ENCODE results near the gene HHIPL2. TPM values are rescaled to one million over a fixed set of nuclear protein-coding genes. Genes with fewer than 3 reads are reported as not detected.
A peak's percentile ranks its signal among the peaks of the same experiment; 100 is the strongest.

HHIPL2 gene
- 1.2 TPM in 1 of 2 replicates, not detected in the other for total RNA-seq

DNA sequence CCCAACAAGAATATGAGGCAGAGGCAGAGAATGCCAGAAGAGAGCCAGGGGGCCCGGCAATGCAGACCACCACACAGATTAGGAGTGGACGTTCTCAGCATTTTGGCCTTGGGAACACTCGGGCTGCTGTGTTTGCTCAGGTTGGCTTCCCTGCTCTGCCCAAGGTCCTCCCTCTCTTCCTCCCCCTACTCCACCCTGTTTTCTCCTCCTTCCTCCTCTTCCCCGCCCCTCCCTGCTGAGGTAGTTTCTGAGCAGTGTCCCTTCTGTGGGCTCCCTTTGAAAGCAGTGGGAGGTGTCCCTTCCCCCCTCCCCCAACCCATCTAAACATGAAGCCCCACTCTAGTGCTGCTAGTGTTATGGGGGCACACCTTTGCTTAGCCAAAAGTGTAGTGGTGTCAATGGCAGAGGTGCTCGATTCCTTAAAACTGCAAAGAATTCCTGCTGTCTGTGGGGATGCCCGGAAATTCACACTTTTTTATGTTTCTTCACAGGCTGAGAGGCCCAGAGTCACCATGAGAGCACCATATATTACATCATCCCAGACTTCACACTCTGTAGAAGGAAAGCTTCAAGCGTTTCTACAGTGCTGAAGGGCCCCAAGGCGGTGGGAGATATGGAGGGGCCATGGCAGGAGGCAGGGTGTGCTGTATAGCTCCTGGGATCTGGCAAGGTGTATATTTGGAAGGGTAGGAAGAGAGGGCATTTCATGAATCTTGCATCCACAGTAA is at the start of gene HHIPL2:
TSS of gene HHIPL2 (minus strand) at position 161 of the 728 bp plus-strand sequence. CDS start at position 101, 60 bp downstream.
- no peak for DNase-seq (ENCODE audit: low read depth)

DNA sequence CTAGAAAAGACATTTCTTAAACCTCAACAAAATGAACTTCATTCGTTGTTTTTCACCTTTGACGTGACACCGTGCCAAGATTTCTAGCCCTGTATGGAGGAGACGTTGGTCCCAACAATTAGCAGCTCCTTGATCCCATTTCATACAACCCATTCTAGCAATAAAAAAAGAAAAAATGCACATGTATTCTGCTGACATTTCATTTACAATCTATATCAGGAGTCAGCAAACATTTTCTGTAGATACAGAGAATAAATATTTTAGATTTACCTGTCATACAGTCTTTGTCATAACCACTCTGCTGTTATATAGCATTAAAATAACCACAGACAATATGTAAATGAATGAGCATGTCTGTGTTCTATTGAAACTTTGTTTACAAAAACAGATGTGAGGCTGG is 48.8 kb upstream of the HHIPL2 start:
- no peak for DNase-seq (ENCODE audit: low read depth)

DNA sequence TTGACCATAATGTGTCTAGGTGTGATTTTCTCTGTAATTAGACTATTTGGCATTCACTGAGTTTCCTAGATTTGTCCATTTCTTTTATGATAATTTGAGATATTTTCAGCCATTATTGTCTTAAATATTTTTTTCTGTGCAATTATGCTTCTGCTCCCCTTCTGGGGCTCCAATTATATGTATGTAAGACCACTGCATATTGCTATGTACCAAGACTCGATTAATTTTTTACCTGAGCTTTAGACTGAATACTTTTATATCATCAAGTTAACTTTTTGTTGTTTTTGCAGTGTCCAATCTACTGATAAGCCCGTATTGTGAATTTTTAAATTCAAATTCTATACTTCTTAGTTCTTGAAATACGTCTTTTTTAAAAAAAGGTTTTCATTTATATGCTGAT is 46.9 kb upstream of the HHIPL2 start:
- DNase-seq (ENCODE audit: low read depth), result no peak

DNA sequence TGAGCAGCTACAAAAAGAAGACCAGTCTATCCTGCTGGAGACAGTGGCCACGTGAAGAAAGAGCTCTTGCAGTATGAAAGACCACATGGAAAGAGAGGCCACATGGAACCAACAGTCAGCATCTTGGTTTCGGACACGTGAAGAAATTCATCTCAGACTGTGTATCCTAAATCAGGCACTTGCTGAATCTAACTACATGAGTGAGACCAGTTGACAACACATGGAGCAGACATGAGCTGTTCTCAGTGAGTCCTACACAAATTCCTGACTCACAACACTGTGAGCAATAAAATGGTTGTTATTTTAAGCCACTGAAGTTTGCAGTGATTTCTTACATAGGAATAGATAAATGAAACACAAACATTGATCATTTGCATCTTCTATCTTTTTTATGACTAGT is 44.3 kb upstream of the HHIPL2 start:
- DNase-seq (ENCODE audit: low read depth), result peak; percentile 34

DNA sequence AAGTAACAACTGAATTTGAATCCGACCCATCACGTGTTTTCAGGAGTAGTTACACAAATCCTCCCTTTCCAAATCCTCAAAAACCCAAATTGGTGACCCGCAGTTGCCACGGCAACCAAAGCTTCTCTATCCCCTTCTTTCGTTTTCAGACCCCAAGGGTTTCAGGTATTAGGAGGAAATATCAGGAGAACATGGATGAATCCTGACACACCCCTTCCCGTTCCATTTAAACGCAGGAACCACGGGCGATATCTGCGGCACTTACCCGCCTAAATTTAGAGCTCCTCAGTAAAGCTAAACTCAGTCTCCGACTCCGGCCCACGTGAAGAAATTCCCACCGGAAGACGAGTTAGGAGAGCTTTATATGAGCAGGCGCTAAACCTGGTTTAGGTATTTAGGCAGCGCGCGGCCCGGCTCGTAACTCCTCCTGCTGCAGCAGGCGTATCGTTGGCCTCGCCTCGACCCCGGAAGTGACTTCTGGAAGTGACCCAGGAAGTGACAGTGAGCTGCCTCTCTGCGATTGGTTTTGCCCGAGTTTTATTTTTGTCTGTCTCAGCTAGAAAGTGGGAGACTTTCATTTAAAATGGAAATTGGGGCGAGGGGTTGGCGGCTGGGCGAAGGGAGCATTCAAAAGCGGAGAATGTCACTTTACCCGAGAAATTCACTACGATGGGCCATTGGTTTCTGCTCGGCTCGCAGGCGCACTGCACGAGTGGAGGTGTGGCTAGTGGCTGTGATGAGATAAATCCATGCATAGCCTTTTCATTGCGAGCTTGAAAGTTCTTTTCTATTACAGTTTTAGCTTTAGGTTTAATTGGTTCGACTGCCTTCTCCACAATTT is 41.8 kb upstream of the HHIPL2 start, which contains the start of gene TAF1A:
TSS of gene TAF1A (minus strand) at position 472 of the 841 bp plus-strand sequence.
- peak; percentile 75 for DNase-seq (ENCODE audit: low read depth)

DNA sequence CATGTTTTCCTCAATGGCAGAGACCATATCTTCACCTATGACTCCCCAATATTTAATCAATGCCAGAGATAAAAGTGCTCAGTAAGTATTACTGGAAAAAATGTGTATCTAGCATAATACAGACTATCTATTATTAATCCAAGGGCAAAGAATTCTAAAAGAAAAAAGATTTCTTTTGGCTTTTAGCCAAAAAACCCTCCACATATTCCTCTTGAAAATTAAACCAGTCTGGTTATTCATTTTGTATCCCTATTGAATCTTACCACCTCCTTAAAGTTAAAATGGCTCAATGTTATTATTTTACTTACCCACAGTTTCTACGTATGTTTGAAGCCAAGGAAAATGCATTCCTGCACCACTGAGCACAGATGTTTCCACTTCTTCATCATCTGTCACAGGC is 40.2 kb upstream of the HHIPL2 start:
- no peak for DNase-seq (ENCODE audit: low read depth)

DNA sequence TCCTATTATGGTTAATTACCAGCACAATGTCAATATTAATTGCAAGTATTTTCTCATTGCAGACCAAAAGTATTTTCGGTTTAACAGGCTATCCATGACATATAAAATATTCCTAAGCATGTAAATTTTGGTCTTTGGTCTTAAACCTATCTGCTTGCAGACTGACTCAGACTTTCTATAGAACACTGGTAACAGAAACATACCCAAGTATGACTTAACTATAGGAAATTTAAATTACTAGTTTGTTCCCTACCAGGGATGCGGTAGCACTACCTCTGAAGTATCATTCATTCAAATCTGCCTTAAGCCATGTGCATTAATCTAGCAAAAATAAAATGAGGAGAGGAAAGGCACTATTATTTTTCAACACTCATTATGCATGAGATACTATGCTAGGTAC is 38.9 kb upstream of the HHIPL2 start:
- DNase-seq (ENCODE audit: low read depth), result no peak

DNA sequence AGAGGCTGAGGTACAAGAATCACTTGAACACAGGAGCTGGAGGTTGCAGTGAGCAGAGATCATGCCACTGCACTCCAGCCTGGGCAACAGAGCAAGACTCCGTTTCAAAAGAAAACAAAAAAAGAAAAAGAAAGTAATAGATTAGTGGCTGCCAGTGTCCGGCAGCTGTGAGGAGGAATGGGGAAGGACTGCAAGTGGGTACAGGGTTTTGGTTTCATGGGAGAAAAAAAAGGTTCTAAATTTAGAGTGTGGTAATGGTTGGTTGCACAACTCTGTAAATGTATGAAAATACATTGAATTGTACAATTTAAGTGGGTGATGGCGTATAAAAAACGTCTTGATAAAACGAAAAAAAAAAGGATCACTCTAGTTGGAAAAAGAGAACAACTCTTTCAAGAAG is 35.2 kb upstream of the HHIPL2 start:
- no peak for DNase-seq (ENCODE audit: low read depth)

DNA sequence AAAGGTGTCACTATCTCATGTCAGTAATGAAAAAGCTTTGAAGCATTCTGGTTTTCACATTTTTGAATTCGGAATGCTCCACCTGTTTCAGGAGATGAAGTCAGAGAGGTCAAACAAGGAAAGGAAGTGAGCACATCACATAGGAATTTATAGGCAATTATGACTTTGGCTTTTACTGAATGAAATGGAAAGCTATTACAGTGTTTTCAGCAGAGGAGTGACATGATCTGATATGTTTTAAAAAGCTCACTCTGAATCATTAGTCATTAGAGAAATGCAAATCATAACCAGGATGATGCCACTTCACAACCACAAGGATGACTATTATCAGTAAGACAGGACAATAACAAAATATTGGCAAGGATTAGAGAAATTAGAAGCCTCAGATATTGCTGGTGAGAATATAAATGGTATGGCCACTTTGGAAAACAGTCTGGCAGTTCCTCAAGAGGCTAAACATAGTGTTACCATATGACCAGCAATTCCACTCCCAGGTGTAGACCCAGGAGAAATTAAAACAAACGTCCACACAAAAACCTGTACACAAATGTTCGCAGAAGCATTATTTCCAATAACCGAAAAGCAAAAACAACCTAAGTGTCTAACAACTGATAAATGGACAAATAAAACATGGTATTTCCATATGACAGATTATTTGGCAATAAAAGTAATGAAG is 34.3 kb upstream of the HHIPL2 start:
- peak; percentile 63 for DNase-seq (ENCODE audit: low read depth)

DNA sequence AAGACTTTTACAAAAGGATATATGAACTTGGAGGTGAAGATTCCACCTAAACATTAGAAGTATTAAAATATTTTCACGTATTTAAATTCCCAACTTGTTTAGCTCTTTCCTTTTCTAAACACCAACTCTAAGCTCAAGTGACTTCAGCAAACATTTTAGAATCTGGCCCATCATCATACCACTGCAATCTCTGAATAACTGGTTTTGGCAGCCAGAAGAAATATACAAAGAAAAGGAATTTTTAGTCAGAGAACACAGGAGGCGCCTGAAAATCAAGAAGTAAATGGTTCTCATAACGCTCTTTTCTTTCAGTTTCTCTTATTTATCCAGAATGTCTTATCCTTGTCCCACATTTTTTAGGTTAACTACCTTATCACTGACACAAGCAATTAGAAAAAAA is 31.4 kb upstream of the HHIPL2 start:
- no peak for DNase-seq (ENCODE audit: low read depth)

DNA sequence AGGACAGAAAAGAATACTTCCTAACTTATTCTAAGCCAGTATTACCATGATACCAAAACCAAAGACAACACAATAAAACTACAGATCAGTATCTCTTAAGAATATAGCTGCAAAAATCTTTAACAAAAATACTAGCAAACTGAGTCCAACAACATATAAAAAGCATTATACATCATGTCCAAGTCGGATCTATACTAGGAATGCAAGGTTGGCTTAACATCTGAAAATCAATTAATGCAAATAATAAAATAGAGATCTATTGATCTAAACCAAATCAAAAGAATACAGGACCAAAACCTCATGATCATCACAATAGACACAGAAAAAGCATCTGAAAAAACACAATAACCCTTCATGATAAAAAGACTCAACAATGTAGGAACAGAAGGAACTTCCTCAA is 22.9 kb upstream of the HHIPL2 start:
- DNase-seq (ENCODE audit: low read depth), result no peak

DNA sequence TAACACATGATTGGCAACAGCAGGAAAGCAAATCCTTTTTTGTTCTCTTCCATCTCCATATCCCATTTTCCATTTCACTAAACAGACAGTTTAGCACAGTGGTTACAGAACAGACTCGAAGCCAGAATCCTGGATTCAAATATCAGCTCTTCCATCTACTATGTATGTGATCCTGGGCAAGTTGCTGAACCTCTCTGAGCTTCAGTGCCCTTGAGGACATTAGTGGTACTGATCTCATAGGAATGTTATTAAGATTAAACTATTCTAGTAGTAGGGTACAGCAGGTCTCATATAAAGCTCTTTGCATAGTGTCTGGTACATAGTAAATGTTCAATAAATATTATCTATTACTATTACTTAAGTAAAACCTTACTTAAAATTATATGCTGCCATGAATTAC is 13.8 kb upstream of the HHIPL2 start:
- DNase-seq (ENCODE audit: low read depth), result no peak

DNA sequence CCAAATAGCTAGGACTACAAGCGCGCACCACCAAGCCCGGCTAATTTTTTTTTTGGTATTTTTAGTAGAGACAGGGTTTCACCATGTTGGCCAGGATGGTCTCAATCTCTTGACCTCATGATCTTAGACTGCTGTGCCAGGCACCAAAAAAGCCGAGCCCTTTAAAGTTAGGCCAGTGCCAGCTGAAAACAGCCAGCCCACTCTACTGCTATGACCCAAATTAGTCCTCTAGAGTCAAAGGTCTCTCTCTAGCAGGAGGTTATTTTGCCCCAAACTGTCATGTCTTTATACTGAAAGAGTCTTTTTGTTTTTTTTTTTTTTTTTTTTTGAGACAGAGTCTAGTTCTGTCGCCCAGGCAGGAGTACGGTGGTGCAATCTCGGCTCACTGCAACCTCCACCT is 9.7 kb upstream of the HHIPL2 start:
- DNase-seq (ENCODE audit: low read depth), result no peak

DNA sequence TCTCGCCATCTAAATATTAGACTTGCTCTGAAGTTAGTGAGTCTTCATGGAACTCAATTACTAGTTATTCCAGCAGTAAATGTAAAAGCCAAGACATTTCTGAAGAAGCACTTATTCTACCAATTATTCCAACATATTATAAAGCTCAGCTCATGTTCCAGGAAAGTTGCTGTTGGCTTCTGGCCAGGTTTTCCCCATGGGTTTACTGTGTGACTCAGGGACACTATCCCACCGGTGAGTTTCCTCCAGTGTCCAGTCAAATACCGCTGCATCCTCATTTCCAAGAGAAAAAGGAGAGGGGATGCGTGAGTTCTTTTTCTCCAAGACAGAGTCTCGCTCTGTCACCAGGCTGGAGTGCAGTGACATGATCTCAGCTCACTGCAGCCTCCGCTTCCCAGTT is 9.2 kb upstream of the HHIPL2 start:
- DNase-seq (ENCODE audit: low read depth), result no peak

DNA sequence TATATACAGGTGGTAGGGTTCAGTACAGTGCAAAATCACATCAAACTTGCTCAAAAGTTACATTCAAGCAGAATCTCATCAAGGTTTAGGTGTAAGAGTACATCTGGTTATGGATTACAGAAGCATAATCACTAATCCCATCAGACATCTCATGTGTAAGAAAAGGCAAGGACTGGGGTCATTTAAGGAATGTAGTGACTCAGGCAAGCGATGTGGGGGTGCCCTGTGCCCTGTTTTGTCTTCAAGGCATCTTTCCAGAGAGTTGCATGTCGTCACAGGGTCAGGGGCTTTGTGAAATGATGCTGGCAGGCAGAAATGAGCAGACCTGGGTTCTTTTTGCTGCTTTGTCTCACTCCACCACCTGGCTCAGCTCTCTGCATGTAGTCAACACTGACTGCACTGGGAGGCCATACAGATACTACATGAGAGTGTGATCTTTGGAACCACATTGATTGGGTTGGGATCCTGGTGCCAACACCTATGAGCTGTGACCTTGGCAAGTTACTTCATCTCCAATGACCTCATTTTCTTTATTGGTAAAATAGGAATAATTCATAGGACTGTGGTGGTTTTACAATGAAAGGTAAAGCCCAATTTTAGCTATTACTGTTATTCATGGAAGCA is 8.2 kb upstream of the HHIPL2 start:
- DNase-seq (ENCODE audit: low read depth), result peak; percentile 18

DNA sequence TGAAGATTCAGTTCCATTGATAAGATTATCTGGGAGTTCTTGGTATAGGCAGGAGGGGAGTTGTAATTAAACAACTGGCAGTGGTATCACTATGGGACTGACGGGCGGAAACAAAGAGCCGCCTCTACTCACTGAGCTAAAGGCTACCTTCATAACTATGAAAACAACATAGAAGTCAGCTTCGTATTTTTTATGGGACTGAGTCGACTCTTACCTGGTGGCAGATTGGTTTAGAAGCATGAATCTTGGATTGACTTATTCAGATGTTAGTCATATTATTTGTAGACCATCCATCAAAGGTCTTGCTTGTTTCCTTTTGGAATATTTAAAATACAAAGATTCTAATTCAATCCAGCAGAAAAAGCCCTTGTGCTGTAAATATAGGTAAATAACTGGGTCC is 6.3 kb upstream of the HHIPL2 start:
- DNase-seq (ENCODE audit: low read depth), result no peak

DNA sequence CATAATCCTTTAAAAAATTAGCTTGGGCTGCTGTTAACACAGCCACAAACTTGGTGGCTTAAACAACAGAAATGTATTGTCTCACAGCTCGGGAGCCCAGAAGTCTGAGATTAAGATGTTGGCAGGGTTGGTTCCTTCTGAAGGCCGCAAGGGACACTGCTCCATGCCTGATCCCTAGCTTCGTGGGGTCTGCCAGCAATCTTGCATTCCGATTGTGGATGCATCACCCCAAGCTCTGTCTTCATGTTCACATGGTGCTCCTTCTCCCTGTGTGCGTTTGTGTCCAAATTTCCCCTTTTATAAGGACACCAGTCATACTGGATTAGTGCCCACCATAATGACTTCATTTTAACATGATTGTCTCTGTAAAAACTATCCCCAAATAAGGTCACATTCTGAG is 5.0 kb upstream of the HHIPL2 start:
- no peak for DNase-seq (ENCODE audit: low read depth)

DNA sequence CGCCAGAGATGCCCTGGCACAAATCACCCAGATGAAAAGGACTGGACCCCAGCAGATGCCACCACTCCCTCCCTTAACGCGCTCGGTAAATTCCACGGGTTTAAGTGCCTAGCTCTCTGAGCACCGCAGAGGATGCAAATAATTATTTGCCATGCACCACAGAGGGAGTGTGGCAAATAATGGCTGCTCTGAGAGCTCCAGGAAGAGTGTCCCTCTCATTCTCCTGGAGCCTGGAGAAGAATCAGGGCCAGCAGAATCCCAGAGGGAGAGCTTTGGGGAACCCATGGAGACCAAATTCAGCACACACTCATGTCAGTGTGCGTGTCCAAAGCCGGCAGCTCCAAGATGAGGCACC is 667 bp downstream of the HHIPL2 start:
- DNase-seq (ENCODE audit: low read depth), result no peak

DNA sequence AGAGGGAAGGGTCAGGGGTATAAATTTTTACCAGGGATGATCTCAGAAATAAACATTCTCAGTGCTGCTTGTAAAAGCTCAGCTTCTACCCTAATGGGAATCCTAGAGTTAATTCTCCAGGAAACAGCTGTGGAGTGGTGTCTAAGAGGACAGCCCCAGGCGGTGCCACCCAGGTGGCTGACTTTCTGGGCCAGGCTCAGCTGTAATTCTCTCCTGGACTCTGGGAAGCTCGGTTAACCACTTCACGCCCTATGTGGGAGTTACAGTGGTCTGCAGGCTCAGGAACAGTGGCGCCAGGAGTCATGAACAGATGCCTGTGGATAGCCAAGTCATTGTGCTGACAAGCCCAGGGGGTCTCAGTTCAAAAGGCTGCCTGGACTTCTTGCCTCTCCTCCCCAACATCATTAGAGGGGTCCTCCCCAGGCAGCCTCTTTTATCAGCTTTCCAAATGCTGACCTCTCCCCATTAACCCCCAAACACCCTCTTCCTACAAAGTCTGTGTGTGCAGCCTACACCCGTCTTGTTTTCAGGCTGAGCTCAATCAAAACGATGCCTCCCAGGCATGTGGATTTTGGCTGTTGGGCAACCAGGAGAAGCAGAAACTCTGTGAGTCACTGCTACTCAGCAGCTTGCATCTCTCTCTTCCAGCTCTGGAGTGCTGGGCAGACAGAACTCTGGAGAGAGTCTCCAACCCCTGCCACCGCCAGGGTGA is 1.2 kb downstream of the HHIPL2 start:
- peak; percentile 92 for DNase-seq (ENCODE audit: low read depth)

DNA sequence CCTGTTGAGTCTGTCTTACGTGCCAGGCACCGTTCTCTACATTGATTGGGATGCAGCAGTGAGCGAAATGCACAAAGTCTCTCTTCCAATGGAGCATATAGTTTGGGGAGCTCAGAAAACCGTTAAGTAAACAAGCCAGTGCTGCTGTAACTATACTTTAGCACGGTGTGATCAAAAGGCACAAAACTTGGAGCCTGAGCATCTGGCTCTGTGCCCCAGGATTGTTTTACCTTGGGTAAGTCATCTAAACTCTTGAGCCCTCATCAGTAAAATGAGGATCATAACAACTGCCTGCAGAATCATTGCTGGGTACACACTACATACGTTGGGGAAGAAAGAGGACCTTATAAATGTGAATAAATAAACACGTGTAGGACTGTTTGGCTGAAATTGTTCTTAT is 1.8 kb downstream of the HHIPL2 start:
- no peak for DNase-seq (ENCODE audit: low read depth)

DNA sequence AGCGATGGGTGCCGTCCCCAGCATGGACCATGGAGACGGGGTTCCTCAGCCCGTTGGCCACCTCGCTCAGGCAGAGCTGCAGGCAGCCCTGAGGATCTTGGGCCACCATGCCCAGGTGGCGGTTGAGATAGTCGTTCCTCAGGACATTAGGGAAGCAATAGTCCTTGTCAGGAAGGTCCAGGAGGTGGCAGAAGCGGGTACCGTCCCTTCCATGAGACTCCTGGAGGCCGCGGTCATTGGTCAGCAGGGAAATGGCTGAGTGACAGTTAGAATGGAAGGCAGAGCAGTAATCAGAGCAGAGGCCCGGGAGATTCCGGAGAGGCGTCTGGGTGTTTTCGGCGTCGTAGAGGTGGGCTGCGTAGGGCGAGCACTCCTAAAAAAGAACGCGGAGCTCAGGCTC is 4.1 kb downstream of the HHIPL2 start:
- DNase-seq (ENCODE audit: low read depth), result no peak

DNA sequence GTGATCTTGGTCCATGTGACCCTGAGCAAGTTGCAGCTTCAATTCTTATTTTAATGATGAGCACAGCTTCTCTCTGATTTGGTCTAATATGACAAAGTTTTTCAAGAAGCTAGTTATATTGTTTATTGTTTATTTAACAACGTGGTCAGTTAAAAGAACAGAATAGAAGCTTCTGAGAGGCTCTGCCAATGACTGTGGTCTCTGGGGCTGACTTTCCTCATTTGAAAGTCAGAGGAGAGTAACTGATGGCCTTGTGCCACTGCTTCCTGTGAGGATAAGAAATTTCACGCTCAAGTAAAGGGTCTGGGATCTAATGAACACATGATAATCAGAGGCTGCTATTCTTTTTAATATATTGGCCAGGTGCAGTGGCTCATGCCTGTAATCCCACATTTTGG is 7.3 kb downstream of the HHIPL2 start:
- DNase-seq (ENCODE audit: low read depth), result no peak
